ENCODE measurements around the gene CCDC171.
A peak's percentile ranks its signal among the peaks of the same experiment; 100 is the strongest.
"Not testable (repeated sequence)": the region's sequence is repeated elsewhere in the genome, so short reads cannot be mapped to it uniquely, and the experiment has no call there.

The CCDC171 gene

DNA sequence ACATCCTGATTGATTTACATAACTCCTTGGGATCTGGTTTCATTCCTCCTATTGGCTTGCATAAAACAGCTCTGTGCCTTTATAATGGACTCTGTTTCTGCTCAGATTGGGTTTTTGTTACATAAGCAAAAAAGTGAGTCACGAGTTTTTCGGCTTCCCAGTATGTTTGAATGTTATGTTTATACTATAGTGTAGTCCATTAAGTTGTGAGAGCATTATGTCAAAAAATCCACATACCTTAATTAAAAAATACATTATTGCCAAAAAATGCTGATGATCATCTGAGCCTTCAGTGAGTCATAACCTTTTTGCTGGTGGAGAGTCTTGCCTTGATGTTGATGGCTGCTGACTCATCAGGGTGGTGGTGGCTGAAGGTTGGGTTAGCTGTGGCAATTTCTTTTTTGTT, 144.6 kb downstream of the CCDC171 start:
- DNase-seq: peak in 1 of 2 experiments; percentile 29

- not testable (repeated sequence) for DNase-seq
These were observed 147.2 kb downstream of the CCDC171 start for GRCh38 chr9:15699876-15700559.

- DNase-seq: no peak
These were observed 154.2 kb downstream of the CCDC171 start for GRCh38 chr9:15707000-15707399.

- no peak for DNase-seq
These were observed 158.7 kb downstream of the CCDC171 start for GRCh38 chr9:15711531-15711930.

DNA sequence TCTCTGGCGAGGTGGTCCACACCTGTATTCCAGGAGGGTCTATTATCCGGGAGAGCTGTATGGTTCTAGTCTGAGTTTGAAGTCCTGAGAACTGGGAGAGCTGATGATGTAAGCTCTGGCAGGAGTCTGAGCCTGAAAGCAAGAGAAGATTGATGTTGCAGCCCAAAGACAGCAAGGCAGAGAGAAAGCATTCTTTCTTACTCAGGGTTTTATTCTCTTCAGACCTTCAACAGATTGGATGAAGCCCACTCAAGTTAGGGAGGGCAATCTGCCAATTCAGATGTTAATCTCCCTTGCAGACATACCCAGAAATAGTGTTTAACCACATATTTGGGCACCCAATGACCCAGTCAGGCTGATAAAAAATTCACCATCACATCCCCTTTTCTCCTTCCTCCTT, 159.1 kb downstream of the CCDC171 start:
- DNase-seq: no peak

- DNase-seq: no peak
These were observed 161.9 kb downstream of the CCDC171 start for GRCh38 chr9:15714746-15715145.

DNA sequence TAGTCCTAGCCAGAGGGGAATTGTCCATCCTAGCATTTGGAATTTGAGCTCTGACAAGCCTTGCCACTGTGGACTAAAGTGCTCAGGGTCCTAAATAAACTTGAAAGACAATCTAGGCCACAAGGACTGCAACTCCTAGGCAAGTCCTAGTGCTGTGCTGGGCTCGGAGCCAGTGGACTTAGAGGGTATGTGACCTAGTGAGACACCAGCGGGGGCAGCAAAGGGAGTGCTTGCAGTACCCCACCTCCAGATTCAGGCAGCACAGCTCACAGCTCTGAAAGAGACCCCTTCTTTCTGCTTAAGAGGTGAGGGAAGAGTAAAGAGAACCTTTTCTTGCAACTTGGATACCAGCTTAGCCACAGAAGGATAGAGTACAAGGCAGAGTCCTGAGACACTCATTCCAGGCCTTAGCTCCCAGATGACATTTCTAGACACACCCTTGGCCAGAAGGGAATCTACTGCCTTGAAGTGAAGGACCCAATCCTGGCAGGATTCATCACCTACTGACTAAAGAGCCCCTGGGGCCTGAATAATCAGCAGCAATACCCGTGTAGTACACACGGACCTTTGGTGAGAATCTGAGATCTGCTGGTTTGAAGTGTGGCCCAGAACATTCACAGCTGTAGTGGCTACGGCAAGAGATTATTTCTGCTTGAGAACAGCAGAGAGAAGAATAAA, 164.6 kb downstream of the CCDC171 start:
- DNase-seq: no peak

- DNase-seq: no peak
These were observed 165.6 kb downstream of the CCDC171 start for GRCh38 chr9:15718423-15718822.

- DNase-seq: no peak
These were observed 168.0 kb downstream of the CCDC171 start for GRCh38 chr9:15720861-15721260.

DNA sequence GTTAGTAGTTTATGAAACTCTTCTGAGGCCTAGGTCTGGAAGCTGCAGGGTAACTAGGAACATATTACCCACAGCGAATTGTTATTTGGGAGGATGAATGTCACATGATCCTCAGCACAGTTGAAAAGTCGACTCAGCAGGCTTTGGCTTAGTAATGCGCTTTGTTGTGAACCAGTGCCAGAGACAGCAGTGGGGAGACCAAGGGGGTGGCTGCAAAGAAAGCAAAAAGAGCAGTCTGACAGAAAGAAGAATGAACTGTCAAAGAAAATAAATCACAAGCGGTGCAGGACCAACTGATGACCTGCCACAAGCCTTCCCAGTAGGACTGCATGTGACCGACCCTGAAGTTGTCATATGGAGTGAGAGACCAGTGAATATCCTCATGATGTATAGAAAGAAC, 170.0 kb downstream of the CCDC171 start:
- DNase-seq: no peak

DNA sequence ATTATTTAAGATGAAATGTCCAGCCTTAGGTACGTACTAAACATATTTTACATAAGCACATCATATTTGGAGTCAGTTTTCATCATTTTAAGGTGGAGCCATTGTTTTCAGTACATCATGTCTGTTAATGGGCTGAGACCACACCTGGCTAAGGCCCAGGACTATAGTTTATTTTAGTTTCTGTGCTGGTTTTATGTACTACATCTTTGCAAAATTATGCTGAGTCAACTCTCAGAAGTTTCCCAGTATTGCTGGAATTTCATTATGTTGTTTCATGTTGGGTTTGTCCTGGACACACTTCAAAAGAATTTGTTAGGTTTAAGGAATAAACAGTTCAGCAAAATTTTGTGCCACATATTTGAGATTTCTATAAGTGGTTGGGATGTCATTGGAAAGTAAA, 171.2 kb downstream of the CCDC171 start:
- no peak for DNase-seq

DNA sequence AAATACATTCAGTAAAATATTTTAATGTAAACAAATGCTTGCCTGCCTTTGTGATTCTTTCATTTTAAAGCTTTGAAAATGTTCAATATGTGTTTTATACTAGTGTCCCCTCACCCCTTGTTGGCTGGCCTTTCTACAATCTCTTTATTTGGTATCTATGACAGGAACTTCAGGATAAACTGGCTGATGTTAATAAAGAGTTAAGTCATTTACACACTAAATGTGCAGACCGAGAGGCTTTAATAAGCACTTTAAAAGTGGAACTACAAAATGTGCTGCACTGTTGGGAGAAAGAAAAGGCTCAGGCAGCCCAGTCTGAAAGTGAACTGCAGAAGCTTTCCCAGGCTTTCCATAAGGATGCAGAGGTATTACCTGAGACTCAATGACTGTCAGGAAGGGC, 171.8 kb downstream of the CCDC171 start:
- DNase-seq: no peak

- no peak for DNase-seq
These were observed 173.1 kb downstream of the CCDC171 start for GRCh38 chr9:15725953-15726352.

GRCh38 chr9:15729507-15729906, 176.7 kb downstream of the CCDC171 start:
- no peak for DNase-seq

GRCh38 chr9:15735083-15735857, 182.4 kb downstream of the CCDC171 start:
- DNase-seq: peak in 1 of 2 experiments; percentile 52

- no peak for DNase-seq
These were observed 183.7 kb downstream of the CCDC171 start for GRCh38 chr9:15736569-15736968.

GRCh38 chr9:15738011-15738410, 185.2 kb downstream of the CCDC171 start:
- no peak for DNase-seq

DNA sequence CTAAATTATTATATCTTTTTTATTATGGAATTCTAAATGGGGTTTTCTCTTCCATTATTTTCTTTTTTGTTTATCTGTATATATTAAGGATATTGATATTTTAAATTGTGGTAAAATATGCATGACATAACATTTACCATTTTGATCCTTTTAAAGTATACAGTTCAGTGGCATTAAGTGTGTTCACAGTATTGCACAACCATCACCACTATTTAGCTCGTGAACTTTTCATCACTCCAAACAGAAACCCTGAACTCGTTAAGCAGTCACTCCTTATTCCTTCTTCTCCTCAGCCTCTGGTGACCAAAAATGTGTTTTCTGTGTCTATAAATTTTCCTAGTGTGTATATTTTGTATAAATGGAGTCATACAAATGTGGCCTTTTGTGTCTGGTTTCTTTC, 188.2 kb downstream of the CCDC171 start:
- DNase-seq: no peak

- DNase-seq: no peak
These were observed 190.7 kb downstream of the CCDC171 start for GRCh38 chr9:15743512-15743911.

- DNase-seq: no peak
These were observed 191.4 kb downstream of the CCDC171 start for GRCh38 chr9:15744196-15744595.

DNA sequence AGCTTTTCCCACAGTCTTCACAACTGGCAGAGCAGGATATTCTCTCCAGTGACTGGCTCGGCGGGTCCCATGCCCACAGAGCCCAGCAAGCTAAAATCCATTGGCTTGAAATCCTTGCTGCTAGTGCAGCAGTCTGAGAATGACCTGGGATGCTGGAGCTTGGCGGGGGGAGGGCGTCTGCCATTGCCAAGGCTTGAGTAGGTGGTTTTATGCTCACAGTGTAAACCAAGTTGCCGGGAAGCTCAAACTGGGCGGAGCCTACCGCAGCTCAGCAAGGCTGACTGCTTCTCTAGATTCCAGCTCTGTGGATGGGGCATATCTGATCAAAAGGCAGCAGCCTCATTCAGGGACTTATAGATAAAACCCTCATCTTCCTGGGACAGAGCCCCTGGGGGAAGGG, 194.1 kb downstream of the CCDC171 start:
- no peak for DNase-seq

DNA sequence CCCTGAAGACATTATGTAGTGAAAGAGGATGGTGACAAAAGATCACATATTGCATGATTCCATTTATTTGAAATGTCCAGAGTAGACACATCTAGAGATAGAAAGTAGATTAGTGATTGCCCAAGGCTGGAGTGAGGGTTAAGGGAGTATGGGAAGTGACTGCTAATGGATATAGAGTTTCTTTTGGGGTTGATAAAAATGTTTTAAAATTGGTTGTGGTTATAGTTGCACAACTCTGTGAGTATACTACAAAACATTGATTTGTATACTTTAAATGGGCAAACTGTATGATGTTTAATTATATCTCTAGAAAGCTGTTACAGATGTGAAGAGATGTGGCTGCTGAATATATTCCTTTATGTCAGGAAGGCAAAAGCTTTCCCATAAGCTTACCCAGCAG, 202.8 kb downstream of the CCDC171 start:
- DNase-seq: no peak

GRCh38 chr9:15761551-15761950, 208.7 kb downstream of the CCDC171 start:
- DNase-seq: no peak

DNA sequence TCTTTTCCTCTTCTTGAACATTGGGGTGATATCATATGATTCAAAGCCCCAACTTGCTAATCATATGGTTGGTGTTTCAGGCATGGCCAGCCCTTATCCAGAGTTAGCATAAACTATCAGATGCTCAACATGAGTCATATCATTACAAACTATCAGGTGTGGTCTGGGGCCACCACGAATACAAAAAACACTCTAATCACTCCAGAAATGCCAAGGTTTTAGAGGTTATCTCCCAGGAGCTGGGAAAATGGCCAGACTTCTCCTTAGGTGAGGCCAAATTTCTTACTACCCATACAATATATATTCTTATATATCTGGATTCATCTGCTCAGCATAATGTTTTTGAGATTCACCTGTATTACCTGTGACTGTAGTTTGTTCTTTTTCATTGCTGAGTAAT, 210.5 kb downstream of the CCDC171 start:
- DNase-seq: no peak

All from SW 1271 (cell line).